MCF 10A (cell line): ENCODE measurements around the gene REX1BD. TPM values are rescaled to one million over a fixed set of nuclear protein-coding genes. Genes with fewer than 3 reads are reported as not detected.

ENCODE experiments used
- BruUV-seq: library from RNA; stranded (reverse); fragments of 400-500 nt; replicated peaks from 2 replicates; lab custom pipeline; 2021; lab: Mats Ljungman, UMichigan
- CTCF ChIA-PET: fragments of 300-600 bp; sonication (Branson Sonifier 250); formaldehyde crosslinking; extraction: SDS; loops from one replicate; lab custom pipeline; 2021; ENCODE audit warnings: antibody characterized with exemption, inconsistent platforms; lab: Yijun Ruan, JAX
- POLR2A ChIA-PET: fragments of 300-600, 350-650 bp; sonication (Branson Sonifier 250); formaldehyde crosslinking; extraction: SDS; loops from one replicate; lab custom pipeline; 2020; ENCODE audit warnings: antibody characterized with exemption, inconsistent platforms; lab: Yijun Ruan, JAX
- DNase-seq: peaks from one replicate; pipeline ENCODE4 v3.0.0-alpha.2; 2018; ENCODE audit not compliant: unreplicated experiment
- H3K27ac Mint-ChIP-seq: one replicate; pipeline ENCODE4 v1.8.0; 2022; ENCODE audit warnings: mild to moderate bottlenecking, low read depth, mixed read lengths; ENCODE audit not compliant: unreplicated experiment
- H3K27me3 Mint-ChIP-seq: one replicate; pipeline ENCODE4 v1.8.0; 2022; ENCODE audit warnings: mixed read lengths; ENCODE audit not compliant: insufficient read depth, unreplicated experiment
- H3K36me3 Mint-ChIP-seq: one replicate; pipeline ENCODE4 v1.8.0; 2022; ENCODE audit warnings: mild to moderate bottlenecking, moderate library complexity, mixed read lengths; ENCODE audit not compliant: insufficient read depth, unreplicated experiment
- H3K4me1 Mint-ChIP-seq: one replicate; pipeline ENCODE4 v1.8.0; 2022; ENCODE audit warnings: mixed read lengths; ENCODE audit not compliant: insufficient read depth, unreplicated experiment
- H3K4me3 Mint-ChIP-seq: one replicate; pipeline ENCODE4 v1.8.0; 2022; ENCODE audit warnings: mild to moderate bottlenecking, moderate library complexity, mixed read lengths; ENCODE audit not compliant: unreplicated experiment
- H3K9me3 Mint-ChIP-seq: one replicate; pipeline ENCODE4 v1.8.0; 2022; ENCODE audit warnings: mixed read lengths; ENCODE audit not compliant: unreplicated experiment
- intact Hi-C: fragments of 100-400 bp; cut with micrococcal nuclease; formaldehyde crosslinking; loops from 2 replicates; pipeline ENCODE4 v1.14.1; 2022
- total RNA-seq: library from RNA; stranded (reverse); gene quantifications from 2 replicates; pipeline ENCODE4 v1.2.3, GENCODE V29; 2022
- TF ChIP-seq, protein P1 (sequence below): fragments of 200-600 bp; IDR thresholded peaks from one replicate; pipeline ENCODE4 v1.8.0; 2022; ENCODE audit warnings: antibody characterized with exemption, mild to moderate bottlenecking; ENCODE audit not compliant: unreplicated experiment

The REX1BD gene
- total RNA-seq, 1 experiment from 2014 or later: 49.3 TPM

DNA sequence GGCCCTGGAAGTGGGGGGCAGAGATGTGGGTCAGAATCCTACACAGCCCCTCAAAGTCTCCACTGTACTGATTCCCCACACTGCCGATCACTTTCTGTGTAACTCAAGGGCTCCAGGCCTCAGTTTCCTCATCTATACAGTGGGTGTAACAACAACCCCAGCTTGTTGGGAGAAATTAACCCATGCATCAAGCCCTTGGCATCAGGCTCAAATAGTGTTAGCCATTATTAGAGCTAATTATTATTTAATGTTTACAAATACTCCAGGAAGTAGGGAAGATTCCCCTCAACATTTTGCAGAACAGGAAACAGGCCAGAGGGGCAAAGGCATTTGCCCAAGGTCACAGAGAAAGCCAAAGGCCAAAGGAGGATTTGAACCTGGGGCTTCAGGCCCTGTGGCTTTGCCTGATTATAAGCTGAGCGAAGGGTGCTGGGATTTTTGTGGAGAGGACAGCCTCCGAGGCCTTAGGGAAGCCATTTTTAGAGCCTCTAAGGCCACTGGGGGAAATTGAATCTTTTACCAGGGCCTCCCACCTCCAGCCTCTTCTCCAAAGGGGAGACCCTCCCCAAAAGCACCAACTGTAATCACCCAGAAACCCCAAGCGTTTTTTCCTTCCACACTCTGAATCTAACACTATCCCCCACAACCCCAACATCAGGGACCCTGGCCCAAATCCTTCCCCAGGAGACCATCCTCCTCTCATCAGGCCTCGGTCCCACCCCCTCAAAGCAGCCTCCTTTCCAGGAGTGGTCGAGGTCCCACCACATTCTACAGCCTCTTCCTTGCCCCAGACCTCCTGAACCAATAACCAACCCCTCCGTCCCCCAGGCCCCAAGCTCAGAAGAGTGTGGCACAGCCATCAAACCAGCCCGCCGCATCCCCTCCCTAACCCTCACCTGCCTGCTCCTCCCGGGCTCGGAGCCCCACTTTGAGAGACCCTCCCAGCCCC lies 46.3 kb upstream of the REX1BD start:
- ChIA-PET POLR2A (interaction anchor here (0.8 to 2.0 kb wide), 7 partner anchors 12 to 47 kb away, joined by 3 to 13 read pairs (median 6); partner anchors contain the start of genes ELL, KXD1, REX1BD and UBA52), CTCF (interaction anchor here (0.5 to 0.7 kb wide), 3 partner anchors 12 to 270 kb away, joined by 3 to 4 read pairs (median 3); no protein-coding TSS in a partner anchor)
- no peaks in the 10 kb centered on the region for H3K9me3 Mint-ChIP-seq
- intact Hi-C loops: no loop called here
- peaks cover 30% of the 10 kb centered on the region for H3K36me3 Mint-ChIP-seq
- no peaks in the 10 kb centered on the region for H3K27me3 Mint-ChIP-seq
- H3K4me1 Mint-ChIP-seq: peaks cover 8% of the 10 kb centered on the region
- DNase-seq: no peak
- TF ChIP-seq, protein P1, sequence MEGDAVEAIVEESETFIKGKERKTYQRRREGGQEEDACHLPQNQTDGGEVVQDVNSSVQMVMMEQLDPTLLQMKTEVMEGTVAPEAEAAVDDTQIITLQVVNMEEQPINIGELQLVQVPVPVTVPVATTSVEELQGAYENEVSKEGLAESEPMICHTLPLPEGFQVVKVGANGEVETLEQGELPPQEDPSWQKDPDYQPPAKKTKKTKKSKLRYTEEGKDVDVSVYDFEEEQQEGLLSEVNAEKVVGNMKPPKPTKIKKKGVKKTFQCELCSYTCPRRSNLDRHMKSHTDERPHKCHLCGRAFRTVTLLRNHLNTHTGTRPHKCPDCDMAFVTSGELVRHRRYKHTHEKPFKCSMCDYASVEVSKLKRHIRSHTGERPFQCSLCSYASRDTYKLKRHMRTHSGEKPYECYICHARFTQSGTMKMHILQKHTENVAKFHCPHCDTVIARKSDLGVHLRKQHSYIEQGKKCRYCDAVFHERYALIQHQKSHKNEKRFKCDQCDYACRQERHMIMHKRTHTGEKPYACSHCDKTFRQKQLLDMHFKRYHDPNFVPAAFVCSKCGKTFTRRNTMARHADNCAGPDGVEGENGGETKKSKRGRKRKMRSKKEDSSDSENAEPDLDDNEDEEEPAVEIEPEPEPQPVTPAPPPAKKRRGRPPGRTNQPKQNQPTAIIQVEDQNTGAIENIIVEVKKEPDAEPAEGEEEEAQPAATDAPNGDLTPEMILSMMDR: no peak
- H3K27ac Mint-ChIP-seq: peak overlapping the region; percentile 94
- BruUV-seq: no TSS peak
- peak overlapping the region; percentile 87 for H3K4me3 Mint-ChIP-seq

DNA sequence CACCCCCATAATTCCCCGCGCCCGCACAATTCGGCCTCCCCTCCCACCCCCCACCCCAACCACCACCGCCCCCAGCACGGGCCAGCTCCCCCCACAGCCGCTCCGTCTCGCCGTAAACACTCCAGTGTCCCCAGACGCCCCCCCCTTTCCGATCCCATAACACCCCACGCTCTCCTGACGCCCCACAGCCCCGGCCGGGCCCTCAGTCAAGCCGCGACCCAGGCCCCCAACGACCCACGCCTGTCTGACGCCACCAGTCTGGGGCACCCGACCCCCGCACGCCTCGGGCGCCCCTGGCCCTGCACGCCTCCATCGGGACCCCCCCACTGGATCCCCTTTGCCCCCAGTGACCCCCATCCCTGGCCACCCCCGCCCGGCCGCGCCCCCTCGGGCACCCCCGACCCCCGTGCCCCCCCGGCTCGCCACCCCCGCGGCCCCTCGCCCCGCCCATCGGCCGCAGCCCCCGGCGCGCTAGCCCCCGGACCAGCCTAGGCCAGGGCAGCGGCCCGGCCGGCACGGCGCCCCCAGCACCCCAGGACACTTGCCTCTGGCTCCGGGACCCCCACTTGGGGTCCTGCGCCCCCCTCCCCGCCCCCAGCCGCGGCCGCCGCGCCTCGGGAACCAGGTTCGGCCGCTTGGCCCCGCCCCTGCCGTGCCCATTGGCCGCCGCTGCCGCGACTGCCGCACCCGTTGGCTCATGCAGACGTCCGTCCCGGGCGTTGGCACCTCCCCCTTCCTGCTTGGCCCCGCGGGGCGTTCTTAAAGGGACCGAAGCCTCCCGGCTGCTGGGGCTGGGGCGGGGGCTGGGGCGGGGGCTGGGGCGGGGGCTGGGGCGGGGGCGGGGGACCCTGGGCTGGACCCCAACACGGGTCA lies 45.4 kb upstream of the REX1BD start, which contains the start of gene FKBP8:
Gene FKBP8, minus strand, starts transcription at position 633 of the 873 bp plus-strand sequence. CDS start 1,603 bp downstream, outside the sequence.
- POLR2A ChIA-PET: interaction anchor here (0.6 to 3.3 kb wide), 19 partner anchors 11 to 376 kb away, joined by 3 to 38 read pairs (median 5); partner anchors contain the start of genes COPE, DDX49, ELL and KXD1
- H3K36me3 Mint-ChIP-seq: peaks cover 30% of the 10 kb centered on the region
- TF ChIP-seq, protein P1: no peak
- H3K9me3 Mint-ChIP-seq: no peaks in the 10 kb centered on the region
- no TSS peak for BruUV-seq
- H3K27ac Mint-ChIP-seq: peak within 1 kb of the TSS; percentile 94
- H3K4me3 Mint-ChIP-seq: peak within 1 kb of the TSS; percentile 87
- H3K4me1 Mint-ChIP-seq: peaks cover 8% of the 10 kb centered on the region
- peak; percentile 87 for DNase-seq
- H3K27me3 Mint-ChIP-seq: no peaks in the 10 kb centered on the region
- CTCF ChIA-PET: interaction anchor here (0.5 to 1.7 kb wide), 5 partner anchors 23 to 129 kb away, joined by 3 to 7 read pairs (median 5); no protein-coding TSS in a partner anchor
- intact Hi-C loops: no loop called here

DNA sequence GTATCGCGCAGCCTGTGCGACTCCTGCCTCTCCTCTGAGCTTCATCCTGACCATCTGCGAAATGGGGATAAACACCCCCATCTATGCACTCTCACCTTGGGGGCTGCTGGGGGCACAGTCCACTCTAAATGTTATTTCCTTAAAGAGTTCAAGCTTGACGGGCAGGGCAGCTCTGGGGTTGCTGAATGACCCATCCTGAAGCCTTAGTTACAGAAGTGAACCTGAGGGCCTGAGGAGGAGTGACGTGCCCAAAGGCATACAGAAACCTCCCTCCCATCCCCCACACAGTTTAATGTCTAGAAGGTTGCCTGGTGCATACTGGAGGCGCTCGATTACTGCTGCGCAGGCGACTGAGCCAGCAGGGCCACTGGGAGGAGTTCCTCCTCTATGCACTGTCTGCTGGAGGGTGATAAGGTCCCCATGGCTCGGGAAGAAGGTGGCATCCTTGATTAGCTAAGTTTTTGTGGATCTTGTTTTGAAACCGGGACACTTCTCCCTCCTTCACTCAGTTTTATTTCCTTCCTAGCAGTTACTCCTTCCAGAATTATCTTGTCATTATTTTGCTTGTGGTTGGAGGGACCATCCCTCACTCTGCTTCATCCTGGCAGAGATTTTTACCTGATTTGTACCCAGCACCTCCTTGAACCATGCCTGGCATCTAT lies 44.7 kb upstream of the REX1BD start:
- peak overlapping the region; percentile 87 for H3K4me3 Mint-ChIP-seq
- H3K27me3 Mint-ChIP-seq: no peaks in the 10 kb centered on the region
- ChIA-PET POLR2A (interaction anchor here (0.6 to 3.3 kb wide), 14 partner anchors 10 to 375 kb away, joined by 3 to 38 read pairs (median 4); partner anchors contain the start of genes COPE, DDX49, ELL and KXD1), CTCF (interaction anchor here (0.6 to 1.7 kb wide), 8 partner anchors 14 to 373 kb away, joined by 3 to 7 read pairs (median 5); partner anchors contain the start of gene KXD1)
- intact Hi-C loops: no loop called here
- peaks cover 8% of the 10 kb centered on the region for H3K4me1 Mint-ChIP-seq
- TF ChIP-seq, protein P1: no peak
- peak; percentile 85 for DNase-seq
- H3K9me3 Mint-ChIP-seq: no peaks in the 10 kb centered on the region
- peaks cover 28% of the 10 kb centered on the region for H3K36me3 Mint-ChIP-seq
- peak overlapping the region; percentile 94 for H3K27ac Mint-ChIP-seq
- no TSS peak for BruUV-seq
